Measurements from ENCODE around the gene ANKRD44. TPM values are rescaled to one million over a fixed set of nuclear protein-coding genes. Genes with fewer than 3 reads are reported as not detected.

ANKRD44 gene
- total RNA-seq, 2 donors from 2014 or later: 7.0 to 10.1 TPM

DNA sequence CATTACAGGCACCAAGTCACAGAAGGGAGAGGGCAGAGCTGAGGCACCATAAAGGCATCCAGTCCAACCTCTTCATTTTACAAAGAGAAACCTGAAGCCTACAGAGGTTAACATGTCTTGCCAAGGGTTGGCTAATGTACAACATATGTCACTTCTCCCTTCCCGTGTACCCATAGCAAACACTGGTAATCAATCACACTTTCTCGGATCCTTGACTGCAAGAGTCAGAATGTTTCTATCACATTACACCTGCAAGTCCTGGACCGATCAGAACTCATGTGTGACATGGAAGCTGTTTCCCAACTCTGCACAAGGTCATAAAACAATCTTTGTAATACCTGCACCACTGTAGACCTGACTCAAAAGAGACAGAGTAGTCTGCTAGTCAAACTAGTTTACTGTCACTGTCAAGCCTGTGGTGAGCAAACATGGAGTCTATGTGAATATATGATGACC, 6.0 kb downstream of the ANKRD44 start:
- H3K9me3 ChIP-seq: no peaks in the 10 kb centered on the region
- no peaks in the 10 kb centered on the region for H3K27me3 ChIP-seq
- DNase-seq (ENCODE audit: low spot score): no peak
- H3K36me3 ChIP-seq: no peaks in the 10 kb centered on the region
- H3K4me3 ChIP-seq: no peak overlapping the region
- peaks cover 0 to 23% of the 10 kb centered on the region in 2 donors for H3K4me1 ChIP-seq
- TF ChIP-seq, protein P1, sequence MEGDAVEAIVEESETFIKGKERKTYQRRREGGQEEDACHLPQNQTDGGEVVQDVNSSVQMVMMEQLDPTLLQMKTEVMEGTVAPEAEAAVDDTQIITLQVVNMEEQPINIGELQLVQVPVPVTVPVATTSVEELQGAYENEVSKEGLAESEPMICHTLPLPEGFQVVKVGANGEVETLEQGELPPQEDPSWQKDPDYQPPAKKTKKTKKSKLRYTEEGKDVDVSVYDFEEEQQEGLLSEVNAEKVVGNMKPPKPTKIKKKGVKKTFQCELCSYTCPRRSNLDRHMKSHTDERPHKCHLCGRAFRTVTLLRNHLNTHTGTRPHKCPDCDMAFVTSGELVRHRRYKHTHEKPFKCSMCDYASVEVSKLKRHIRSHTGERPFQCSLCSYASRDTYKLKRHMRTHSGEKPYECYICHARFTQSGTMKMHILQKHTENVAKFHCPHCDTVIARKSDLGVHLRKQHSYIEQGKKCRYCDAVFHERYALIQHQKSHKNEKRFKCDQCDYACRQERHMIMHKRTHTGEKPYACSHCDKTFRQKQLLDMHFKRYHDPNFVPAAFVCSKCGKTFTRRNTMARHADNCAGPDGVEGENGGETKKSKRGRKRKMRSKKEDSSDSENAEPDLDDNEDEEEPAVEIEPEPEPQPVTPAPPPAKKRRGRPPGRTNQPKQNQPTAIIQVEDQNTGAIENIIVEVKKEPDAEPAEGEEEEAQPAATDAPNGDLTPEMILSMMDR (IDR thresholded peaks at IDR 0.05): no peak
- H3K27ac ChIP-seq: no peak overlapping the region

DNA sequence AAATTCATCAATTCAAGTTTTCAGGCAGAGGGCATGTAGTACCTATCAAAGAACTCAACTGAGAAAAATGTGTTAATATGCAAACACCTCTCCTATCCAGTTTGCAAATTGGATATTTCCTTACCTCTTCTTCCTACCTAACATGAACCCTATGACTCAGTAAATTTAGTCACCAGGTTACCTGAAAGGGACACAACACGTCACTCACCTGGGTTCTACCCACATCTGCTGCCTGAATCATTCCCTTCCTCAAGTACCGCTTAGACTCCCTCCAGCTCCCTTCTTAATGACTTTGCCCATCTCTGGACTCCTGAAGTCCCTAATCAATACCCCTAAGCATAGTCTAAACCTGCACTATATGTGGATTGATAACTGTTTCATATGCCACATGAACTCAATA, 10.4 kb downstream of the ANKRD44 start:
- DNase-seq (ENCODE audit: low spot score): no peak
- H3K36me3 ChIP-seq: no peaks in the 10 kb centered on the region
- H3K9me3 ChIP-seq: no peaks in the 10 kb centered on the region
- no peaks in the 10 kb centered on the region for H3K4me1 ChIP-seq
- no peaks in the 10 kb centered on the region for H3K27me3 ChIP-seq
- no peak overlapping the region for H3K27ac ChIP-seq
- no peak overlapping the region for H3K4me3 ChIP-seq
- TF ChIP-seq, protein P1 (IDR thresholded peaks at IDR 0.05): no peak

DNA sequence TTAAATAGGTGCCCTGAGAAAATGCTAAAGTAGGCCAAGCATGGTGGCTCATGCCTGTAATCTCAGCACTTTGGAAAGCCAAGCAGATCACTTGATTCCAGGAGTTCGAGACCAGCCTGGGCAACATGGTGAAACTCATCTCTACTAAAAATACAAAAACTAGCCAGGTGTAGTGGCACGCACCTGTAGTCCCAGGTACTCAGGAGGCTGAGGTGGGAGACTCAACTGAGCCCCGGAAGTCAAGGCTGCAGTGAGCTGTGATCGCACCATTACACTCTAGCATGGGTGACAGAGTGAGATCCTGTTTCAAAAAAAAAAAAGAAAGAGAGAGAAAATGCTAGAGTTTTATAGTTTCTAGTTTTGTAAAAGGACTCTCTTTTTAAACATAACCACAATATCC, 12.0 kb downstream of the ANKRD44 start:
- no peak for DNase-seq (ENCODE audit: low spot score)
- H3K36me3 ChIP-seq: no peaks in the 10 kb centered on the region
- peaks cover 0 to 15% of the 10 kb centered on the region in 2 donors for H3K4me1 ChIP-seq
- H3K4me3 ChIP-seq: no peak overlapping the region
- H3K27ac ChIP-seq: no peak overlapping the region
- H3K27me3 ChIP-seq: no peaks in the 10 kb centered on the region
- H3K9me3 ChIP-seq: no peaks in the 10 kb centered on the region
- TF ChIP-seq, protein P1 (IDR thresholded peaks at IDR 0.05): no peak

DNA sequence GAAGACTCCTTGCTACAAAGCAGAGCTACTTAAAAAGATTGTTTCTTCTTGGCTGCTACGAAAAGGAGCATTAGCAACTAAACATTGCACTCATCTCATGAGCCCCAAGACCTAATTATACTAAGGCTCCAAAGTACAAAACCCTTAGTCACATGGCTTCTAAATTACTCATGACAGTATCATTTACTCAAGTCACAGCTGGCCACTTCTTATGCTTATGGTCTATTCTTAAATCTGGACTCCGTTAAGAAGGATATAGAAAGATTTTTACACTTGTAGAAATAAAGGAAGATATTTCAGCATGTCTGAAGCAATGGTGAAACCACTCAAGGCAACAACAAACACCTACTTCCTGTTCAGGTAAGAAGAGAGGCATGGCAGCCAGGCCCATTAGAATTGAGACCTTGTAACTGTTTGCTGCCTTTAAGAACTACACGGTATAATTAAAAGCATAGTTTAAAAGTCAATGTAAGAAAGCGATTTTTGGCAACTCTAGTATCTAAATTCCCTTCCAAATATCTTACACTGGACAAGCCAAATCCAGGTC, 12.7 kb downstream of the ANKRD44 start:
- Histone ChIP-seq H3K4me1 (peaks cover 0 to 23% of the 10 kb centered on the region in 2 donors), H3K36me3 (no peaks in the 10 kb centered on the region), H3K4me3 (no peak overlapping the region), H3K27ac (no peak overlapping the region), H3K27me3 (no peaks in the 10 kb centered on the region), H3K9me3 (no peaks in the 10 kb centered on the region)
- TF ChIP-seq, protein P1 (IDR thresholded peaks at IDR 0.05): no peak
- no peak for DNase-seq (ENCODE audit: low spot score)

DNA sequence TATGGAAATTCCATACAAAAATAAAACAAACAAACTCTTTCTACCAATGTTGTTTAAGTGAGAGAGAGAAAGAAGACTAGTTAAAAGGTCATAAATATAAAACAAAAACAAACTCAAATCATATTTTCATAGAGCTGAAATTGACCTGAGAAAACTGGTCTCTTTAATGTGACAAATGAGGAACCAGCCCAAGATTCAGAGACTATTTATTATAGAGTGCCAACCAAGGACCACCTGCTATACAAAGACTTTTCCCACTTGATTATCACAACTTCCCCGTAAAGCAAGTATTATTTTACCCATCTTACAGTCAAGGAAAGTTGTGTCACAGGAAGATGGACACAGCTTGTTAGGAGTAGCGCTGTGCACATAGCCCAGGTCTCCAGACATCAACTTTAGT, 13.3 kb downstream of the ANKRD44 start:
- Histone ChIP-seq H3K27me3 (no peaks in the 10 kb centered on the region), H3K27ac (no peak overlapping the region), H3K9me3 (no peaks in the 10 kb centered on the region), H3K36me3 (no peaks in the 10 kb centered on the region), H3K4me3 (no peak overlapping the region), H3K4me1 (peaks cover 0 to 26% of the 10 kb centered on the region in 2 donors)
- TF ChIP-seq, protein P1 (IDR thresholded peaks at IDR 0.05): no peak
- no peak for DNase-seq (ENCODE audit: low spot score)

DNA sequence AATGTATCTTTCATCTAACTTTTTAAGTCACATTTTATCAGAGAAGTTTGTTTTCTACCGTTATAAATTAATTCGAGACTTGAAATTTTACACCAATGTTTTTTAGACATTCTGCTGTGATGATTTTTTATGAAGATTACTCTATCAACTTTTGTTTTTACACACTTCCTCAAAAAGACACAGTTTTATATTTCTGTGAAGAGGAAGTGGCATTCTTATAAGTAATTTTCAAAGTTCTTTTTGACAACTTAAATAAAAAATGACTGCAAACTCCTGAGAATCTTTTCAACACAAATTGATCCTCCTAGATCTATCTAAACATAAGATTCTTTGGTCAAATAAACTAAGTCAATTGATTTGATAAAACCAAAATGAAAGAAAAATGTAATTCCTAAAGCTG, 13.7 kb downstream of the ANKRD44 start:
- H3K4me1 ChIP-seq: peaks cover 0 to 26% of the 10 kb centered on the region in 2 donors
- no peaks in the 10 kb centered on the region for H3K9me3 ChIP-seq
- no peak for DNase-seq (ENCODE audit: low spot score)
- H3K27me3 ChIP-seq: no peaks in the 10 kb centered on the region
- TF ChIP-seq, protein P1 (IDR thresholded peaks at IDR 0.05): no peak
- no peaks in the 10 kb centered on the region for H3K36me3 ChIP-seq
- no peak overlapping the region for H3K27ac ChIP-seq
- no peak overlapping the region for H3K4me3 ChIP-seq

Measured in right atrium auricular region (tissue), 2 donors.